UCSD-AML1 (cell line): ENCODE measurements around the gene NCF1.
"Not testable (repeated sequence)": the region's sequence is repeated elsewhere in the genome, so short reads cannot be mapped to it uniquely, and the experiment has no call there.

Experiments
- DNase-seq: peaks from one replicate; lab custom pipeline; 2025; ENCODE audit not compliant: unreplicated experiment; lab: John Stamatoyannopoulos, UW

Gene NCF1

DNA sequence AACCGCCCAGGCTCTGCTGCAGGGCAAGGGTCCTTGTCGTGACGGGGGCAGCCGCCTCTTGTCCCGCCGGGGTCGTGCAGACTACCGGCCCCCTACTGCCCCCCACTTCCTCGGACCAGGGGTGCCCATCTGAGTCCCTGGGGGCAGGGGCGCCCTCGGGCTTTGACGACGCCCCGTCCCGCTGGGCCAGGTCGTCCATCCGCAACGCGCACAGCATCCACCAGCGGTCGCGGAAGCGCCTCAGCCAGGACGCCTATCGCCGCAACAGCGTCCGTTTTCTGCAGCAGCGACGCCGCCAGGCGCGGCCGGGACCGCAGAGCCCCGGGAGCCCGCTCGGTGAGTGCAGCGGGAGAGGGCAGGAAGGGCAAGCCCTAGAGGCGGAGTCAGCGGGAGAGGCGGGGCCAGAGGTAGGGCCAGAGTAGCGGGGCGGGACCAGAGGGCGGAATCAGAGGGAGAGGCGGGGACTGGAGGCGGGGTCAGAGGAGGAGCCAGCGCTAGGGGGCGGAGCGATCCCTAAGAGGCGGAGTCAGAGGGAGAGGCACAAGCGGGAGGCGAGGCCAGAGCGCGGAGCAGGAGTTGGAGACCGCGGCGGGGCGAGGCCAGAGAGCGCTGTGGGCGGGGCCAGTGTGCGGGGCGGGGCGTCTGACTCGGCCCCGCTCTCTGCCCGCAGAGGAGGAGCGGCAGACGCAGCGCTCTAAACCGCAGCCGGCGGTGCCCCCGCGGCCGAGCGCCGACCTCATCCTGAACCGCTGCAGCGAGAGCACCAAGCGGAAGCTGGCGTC is 14.7 kb downstream of the NCF1 start:
- peak; percentile 74 for DNase-seq

DNA sequence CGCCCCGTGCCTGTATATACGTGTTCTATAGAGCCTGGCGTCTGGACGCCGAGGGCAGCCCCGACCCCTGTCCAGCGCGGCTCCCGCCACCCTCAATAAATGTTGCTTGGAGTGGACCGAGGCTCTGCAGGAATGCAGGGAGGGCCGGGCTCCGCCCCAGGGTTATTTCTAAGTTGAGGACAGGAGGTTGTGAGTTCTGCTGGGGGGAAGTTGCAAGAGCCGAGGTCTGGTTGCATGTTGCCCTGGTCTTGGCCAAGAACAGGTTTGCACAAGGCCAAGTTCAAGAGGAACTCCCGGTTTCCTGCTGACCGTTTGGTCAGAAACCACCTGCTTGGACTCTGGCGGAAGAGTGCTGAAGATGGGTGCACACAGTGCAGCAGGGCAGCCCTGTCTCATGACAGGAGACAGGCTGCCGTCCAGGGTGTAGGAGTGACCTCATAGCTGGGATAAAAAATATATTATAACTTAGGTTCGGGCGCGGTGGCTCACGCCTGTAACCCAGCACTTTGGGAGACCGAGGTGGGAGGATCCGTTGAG is 15.5 kb downstream of the NCF1 start:
- not testable (repeated sequence) for DNase-seq

DNA sequence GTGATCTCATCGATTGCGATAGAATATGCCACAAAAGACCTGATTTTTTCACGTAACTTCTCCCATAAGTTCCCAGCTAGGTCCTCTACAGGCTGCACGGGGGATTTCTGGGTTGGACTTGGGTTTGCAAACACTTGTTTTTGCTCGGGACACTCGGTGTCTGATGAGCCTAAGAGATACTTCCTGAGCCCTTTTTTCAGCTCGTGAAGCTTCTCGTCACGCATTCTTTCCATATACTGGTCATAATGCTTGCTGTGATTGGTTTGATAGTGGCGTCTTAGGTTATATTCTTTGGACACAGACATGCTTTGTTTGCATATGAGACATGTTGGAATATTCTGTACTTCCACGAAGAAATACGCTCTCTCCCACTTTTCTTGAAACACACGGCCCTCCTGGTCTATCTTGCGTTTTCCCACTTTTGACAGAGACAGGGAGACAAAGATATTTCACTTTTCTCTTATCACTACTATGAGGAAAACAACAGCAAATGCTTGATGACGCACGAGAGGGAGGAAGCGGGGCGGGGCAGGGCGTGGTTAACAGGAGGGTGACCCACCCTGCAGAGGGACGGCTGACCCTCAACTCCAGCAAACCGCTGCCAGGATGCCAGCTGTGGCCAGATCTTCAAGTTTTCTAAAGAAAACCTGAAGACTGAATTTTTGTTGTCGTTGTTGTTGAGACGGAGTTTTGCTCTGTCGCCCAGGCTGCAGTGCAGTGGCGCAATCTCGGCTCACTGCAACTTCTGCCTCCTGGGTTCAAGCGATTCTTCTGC is 24.2 kb downstream of the NCF1 start:
- not testable (repeated sequence) for DNase-seq

DNA sequence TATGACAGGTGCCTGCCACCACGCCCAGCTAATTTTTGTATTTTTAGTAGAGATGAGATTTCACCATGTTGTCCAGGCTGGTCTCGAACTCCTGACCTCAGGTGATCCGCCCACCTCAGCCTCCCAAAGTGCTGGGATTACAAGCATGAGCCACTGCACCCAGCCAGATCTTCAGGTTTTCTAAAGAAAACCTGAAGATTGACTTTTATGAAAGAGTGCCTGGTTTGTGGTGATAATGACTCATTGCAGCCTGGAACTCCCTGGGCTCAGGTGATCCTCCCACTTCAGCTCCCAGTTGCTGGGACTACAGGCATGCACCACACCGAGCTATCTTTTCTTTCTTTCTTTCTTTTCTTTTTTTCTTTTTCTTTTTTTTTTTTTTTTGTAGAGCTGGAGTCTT is 24.8 kb downstream of the NCF1 start:
- not testable (repeated sequence) for DNase-seq

DNA sequence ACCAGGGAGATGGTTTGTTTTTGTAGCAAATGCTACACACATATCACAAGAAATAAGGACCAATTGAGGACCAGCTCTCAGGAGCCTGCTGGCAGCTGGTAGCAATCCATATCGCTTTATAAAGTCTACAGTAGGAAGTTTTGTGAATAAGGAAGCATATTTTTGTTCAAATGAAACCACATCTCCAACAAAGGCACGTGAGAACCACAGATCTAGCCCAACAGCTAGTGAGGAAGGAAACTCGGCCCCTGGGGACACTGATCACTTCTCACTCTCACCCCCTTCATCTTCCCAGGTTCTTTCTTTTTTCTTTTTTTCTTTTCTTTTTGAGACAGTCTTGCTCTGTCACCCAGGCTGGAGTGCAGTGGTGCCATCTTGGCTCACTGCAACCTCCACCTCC is 42.1 kb downstream of the NCF1 start:
- not testable (repeated sequence) for DNase-seq

DNA sequence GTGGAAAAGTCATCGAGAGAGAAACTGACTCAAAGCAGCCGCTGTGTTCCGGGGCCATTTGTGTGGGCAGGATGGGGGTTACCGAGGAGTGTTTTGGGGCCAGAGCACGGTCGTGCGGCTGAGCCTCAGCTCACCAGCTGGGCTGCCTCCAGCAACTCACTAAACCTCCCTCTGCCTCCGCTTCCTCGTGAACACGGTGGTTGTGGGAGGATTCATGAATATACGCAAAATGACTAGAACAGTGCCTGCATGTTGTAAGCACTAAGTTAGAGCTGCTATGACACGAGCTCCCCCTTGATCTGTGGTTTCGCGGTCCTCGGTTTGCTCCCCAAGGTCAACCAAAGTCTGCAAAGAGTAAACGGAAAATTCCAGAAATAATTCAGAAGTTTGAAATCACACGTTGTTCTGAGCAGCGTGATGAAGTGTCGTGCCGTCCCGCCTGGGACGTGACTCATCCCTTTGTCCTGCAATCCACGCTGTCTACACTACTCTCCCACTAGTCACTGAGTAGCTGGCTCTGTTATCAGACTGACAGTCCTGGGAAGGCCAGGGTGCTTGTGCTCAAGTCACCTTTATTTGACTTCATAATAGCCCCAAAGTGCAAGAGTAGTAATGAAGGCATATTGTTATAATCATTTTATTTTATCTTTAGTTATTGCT is 46.5 kb downstream of the NCF1 start:
- DNase-seq: not testable (repeated sequence)

DNA sequence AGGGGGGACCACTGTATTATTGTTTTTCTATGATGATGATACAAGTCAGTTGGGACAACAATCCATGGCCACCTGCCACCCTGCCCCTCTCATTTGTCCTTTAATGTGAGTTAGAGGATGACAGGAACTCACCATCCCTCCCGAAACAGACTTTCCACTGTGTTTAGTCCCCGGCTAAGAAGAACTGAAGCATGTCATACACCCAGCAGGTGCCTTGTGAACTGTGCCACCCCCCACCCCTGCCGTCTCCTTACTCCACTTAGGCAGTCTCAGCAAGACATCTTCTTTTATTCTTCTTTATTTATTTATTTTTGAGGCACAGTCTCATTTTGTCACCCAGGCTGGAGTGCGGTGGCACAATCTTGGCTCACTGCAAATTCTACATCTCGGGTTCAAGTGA is 47.4 kb downstream of the NCF1 start:
- DNase-seq: not testable (repeated sequence)

DNA sequence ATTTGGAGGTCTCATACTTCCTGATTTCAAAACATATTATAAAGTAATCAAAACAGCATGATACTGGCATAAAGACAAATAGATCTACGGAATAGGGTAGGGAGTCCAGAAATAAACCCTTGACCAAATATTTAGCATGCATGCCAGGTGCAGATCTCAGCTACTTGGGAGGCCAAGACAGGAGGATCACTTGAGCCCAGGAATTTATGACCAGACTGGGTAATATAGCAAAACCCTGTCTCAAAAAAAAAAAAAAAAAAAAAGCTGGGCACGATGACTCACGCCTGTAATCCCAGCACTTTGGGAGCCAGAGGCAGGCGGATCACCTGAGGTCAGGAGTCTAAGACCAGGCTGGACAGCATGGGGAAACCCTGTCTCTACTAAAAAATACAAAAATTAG is 56.1 kb downstream of the NCF1 start:
- not testable (repeated sequence) for DNase-seq

DNA sequence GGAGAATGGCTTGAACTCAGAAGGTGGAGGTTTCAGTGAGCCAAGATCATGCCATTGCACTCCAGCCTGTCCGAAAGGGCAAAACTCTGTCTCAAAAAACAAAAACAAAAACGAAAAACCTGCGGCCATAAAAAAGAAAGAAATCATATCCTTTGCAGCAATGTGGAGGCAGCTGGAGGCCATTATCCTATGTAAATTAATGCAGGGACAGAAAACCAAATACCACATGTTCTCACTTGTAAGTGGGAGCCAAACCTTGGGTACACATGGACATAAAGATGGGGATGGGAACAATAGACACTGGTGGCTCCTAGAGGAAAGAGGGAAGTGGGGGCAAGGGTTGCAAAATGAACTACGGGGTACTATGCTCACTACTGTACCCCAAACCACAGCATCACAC is 56.6 kb downstream of the NCF1 start:
- not testable (repeated sequence) for DNase-seq
